ENCODE measurements around the gene PCDHAC2. TPM values are rescaled to one million over a fixed set of nuclear protein-coding genes. Genes with fewer than 3 reads are reported as not detected.

Gene PCDHAC2
- total and polyA plus RNA-seq, 2 of the 13 experiments (the other 11 are each of a cell fraction or from before 2014, with no cell fraction given) = not detected

- no peaks in the 10 kb centered on the region for H3K4me1 ChIP-seq (ENCODE audit: insufficient read depth, low read length)
- intact Hi-C loops (cut with micrococcal nuclease; ENCODE audit: unreplicated experiment) (no loop called here), in situ Hi-C loops (cut with HindIII; ENCODE audit: extremely low pct_ligation_motif_present, low pct_unique_long_range_greater_than_20kb) (no loop called here)
- no peak overlapping the region for H3K4me2 ChIP-seq (ENCODE audit: low read depth, low read length)
- no peak for TF ChIP-seq PHF21A (CRISPR knock-in tag; IDR thresholded peaks at IDR 0.05)
- no peak for TF ChIP-seq ZNF343 (CRISPR knock-in tag; IDR thresholded peaks at IDR 0.05)
- TF ChIP-seq ZSCAN5A (CRISPR knock-in tag; IDR thresholded peaks at IDR 0.05; ENCODE audit: borderline replicate concordance) = no peak
- no peak for TF ChIP-seq SAP130 (CRISPR knock-in tag; IDR thresholded peaks at IDR 0.05; ENCODE audit: low read depth)
- no peak for TF ChIP-seq CHD4 (IDR thresholded peaks at IDR 0.05; ENCODE audit: borderline replicate concordance, low read length)
- no peak for TF ChIP-seq TCF7 (IDR thresholded peaks at IDR 0.05; ENCODE audit: low read depth)
- no peak for TF ChIP-seq ADNP (CRISPR knock-in tag; IDR thresholded peaks at IDR 0.05)
- FAIRE-seq = no peak
- POLR2A ChIA-PET = no interaction called here
- no peak overlapping the region for H3K9ac ChIP-seq (ENCODE audit: insufficient read depth, low read depth, low read length)
- no peak for DNase-seq (ENCODE audit: low spot score)
- H4K20me1 ChIP-seq (ENCODE audit: insufficient read depth, low read length) = no peaks in the 10 kb centered on the region
- CTCF ChIA-PET (ENCODE audit: low intra/inter-chr PET ratio, low total read pairs) = no interaction called here
- H3K27me3 ChIP-seq (ENCODE audit: control insufficient read depth in 1 of 2, insufficient read depth in 2 of 2, low read length in 2 of 2) = peaks cover 1 to 6% of the 10 kb centered on the region in 2 experiments; a peak in 1 of 5 replicates
- H3K36me3 ChIP-seq (replicated peaks in 1 of 2; ENCODE audit: control insufficient read depth in 1 of 2, insufficient read depth in 2 of 2, low read length in 2 of 2) = no peaks in the 10 kb centered on the region
- no peak overlapping the region for H2AFZ ChIP-seq (ENCODE audit: low read length)
- no peak overlapping the region for H3K27ac ChIP-seq (ENCODE audit: extremely low read length, insufficient read depth, low read length)
- ATAC-seq = no peak
- H3K9me3 ChIP-seq (ENCODE audit: low read length) = no peaks in the 10 kb centered on the region
- H3K79me2 ChIP-seq (ENCODE audit: insufficient read depth, low read length) = no peaks in the 10 kb centered on the region
- BruUV-seq (replicated peaks) = no TSS peak
- WGBS (ENCODE audit: low lambda C conversion rate) = 35% methylated on average over 18 of the region's 19 CpGs
- H3K4me3 ChIP-seq (replicated peaks in 1 of 3; ENCODE audit: insufficient read depth in 1 of 3, low read depth in 2 of 3, low read length in 3 of 3) = no peak overlapping the region
Observed at GRCh38 chr5:141001844-141002604, 35.7 kb downstream of the PCDHAC2 start.

- intact Hi-C loops (cut with micrococcal nuclease; ENCODE audit: unreplicated experiment) = no loop called here
- 6% methylated on average over 3 of the region's 3 CpGs for WGBS (ENCODE audit: low lambda C conversion rate)
- Histone ChIP-seq H3K9ac (ENCODE audit: insufficient read depth, low read depth, low read length) (no peak overlapping the region), H3K4me2 (ENCODE audit: low read depth, low read length) (no peak overlapping the region), H3K4me1 (ENCODE audit: insufficient read depth, low read length) (no peaks in the 10 kb centered on the region), H3K27me3 (ENCODE audit: control insufficient read depth in 1 of 2, insufficient read depth in 2 of 2, low read length in 2 of 2) (peaks cover 1 to 6% of the 10 kb centered on the region in 2 experiments; a peak in 1 of 5 replicates), H3K9me3 (ENCODE audit: low read length) (no peaks in the 10 kb centered on the region), H3K36me3 (replicated peaks in 1 of 2; ENCODE audit: control insufficient read depth in 1 of 2, insufficient read depth in 2 of 2, low read length in 2 of 2) (no peaks in the 10 kb centered on the region), H2AFZ (ENCODE audit: low read length) (no peak overlapping the region), H3K4me3 (replicated peaks in 1 of 3; ENCODE audit: insufficient read depth in 1 of 3, low read depth in 2 of 3, low read length in 3 of 3) (no peak overlapping the region), H4K20me1 (ENCODE audit: insufficient read depth, low read length) (no peaks in the 10 kb centered on the region), H3K27ac (ENCODE audit: extremely low read length, insufficient read depth, low read length) (no peak overlapping the region), H3K79me2 (ENCODE audit: insufficient read depth, low read length) (no peaks in the 10 kb centered on the region)
- ChIA-PET POLR2A (no interaction called here), CTCF (ENCODE audit: low intra/inter-chr PET ratio, low total read pairs) (no interaction called here)
- DNase-seq (ENCODE audit: low spot score) (no peak), FAIRE-seq (no peak), ATAC-seq (no peak)
- in situ Hi-C loops (cut with HindIII; ENCODE audit: extremely low pct_ligation_motif_present, low pct_unique_long_range_greater_than_20kb) = no loop called here
- no TSS peak for BruUV-seq (replicated peaks)
- TF ChIP-seq E2F1 (CRISPR knock-in tag; IDR thresholded peaks at IDR 0.05) = no peak
- TF ChIP-seq ZNF335 (CRISPR knock-in tag; IDR thresholded peaks at IDR 0.05) = no peak
- no peak for TF ChIP-seq MED1 (CRISPR knock-in tag; IDR thresholded peaks at IDR 0.05)
- no peak for TF ChIP-seq CREB1 (IDR thresholded peaks at IDR 0.05)
- TF ChIP-seq CREB1 (CRISPR knock-in tag; IDR thresholded peaks at IDR 0.05) = no peak
- TF ChIP-seq MXD1 (CRISPR knock-in tag; IDR thresholded peaks at IDR 0.05) = no peak
- no peak for TF ChIP-seq LCORL (IDR thresholded peaks at IDR 0.05)
- no peak for TF ChIP-seq LCORL (CRISPR knock-in tag; IDR thresholded peaks at IDR 0.05)
- no peak for TF ChIP-seq ZNF468 (CRISPR knock-in tag; IDR thresholded peaks at IDR 0.05)
Observed at GRCh38 chr5:141002605-141002965, 36.3 kb downstream of the PCDHAC2 start.

All from HepG2 (cell line).